Caco-2 (cell line): ENCODE measurements around the gene TARS1. TPM values are rescaled to one million over a fixed set of nuclear protein-coding genes. Genes with fewer than 3 reads are reported as not detected.

Experiments used
- Bru-seq: library from RNA; stranded (reverse); fragments of 400-500 nt; gene quantifications from one replicate; lab custom pipeline; 2021; lab: Mats Ljungman, UMichigan
- BruChase-seq, 2 experiments: library from RNA; stranded (reverse); fragments of 400-500 nt; gene quantifications; one replicate each; lab custom pipeline; 2021; lab: Mats Ljungman, UMichigan
- BruUV-seq: library from RNA; stranded (reverse); fragments of 400-500 nt; replicated peaks from 2 replicates; lab custom pipeline; 2021; lab: Mats Ljungman, UMichigan
- CTCF ChIA-PET: fragments of 300-600 bp; sonication (Branson Sonifier 250); formaldehyde crosslinking; loops from one replicate; lab custom pipeline; 2022; ENCODE audit warnings: antibody characterized with exemption; lab: Charles Lee
- POLR2A ChIA-PET: fragments of 300-600 bp; sonication (Branson Sonifier 250); formaldehyde crosslinking; loops from one replicate; lab custom pipeline; 2022; ENCODE audit warnings: antibody characterized with exemption; lab: Charles Lee
- DNase-seq, 2 experiments: peaks; one replicate each; pipeline versions ENCODE4 v3.0.0 to v3.0.0-alpha.2; 2020 to 2022
- H3K27me3 ChIP-seq: replicated peaks from 2 replicates; pipeline ENCODE4 v1.6.0; 2011; ENCODE audit warnings: low read length; ENCODE audit not compliant: control insufficient read depth, insufficient read depth
- H3K36me3 ChIP-seq: 2 replicates; pipeline ENCODE4 v1.5.1; 2011; ENCODE audit warnings: low read length; ENCODE audit not compliant: control insufficient read depth, insufficient read depth
- H3K4me1 ChIP-seq: fragments of 250-450 bp; sonication (Bioruptor Pico); 2 replicates; pipeline ENCODE4 v1.5.1; 2020; ENCODE audit warnings: mild to moderate bottlenecking
- H3K4me3 ChIP-seq: 2 replicates; pipeline ENCODE4 v1.5.1; 2011; ENCODE audit warnings: low read depth, mild to moderate bottlenecking, control low read depth, low read length
- H3K9me3 ChIP-seq: fragments of 250-450 bp; sonication (Bioruptor Pico); 2 replicates; pipeline ENCODE4 v1.5.1; 2020; ENCODE audit warnings: mild to moderate bottlenecking, moderate library complexity
- H3K27ac Mint-ChIP-seq: one replicate; pipeline ENCODE4 v1.8.0; 2022; ENCODE audit warnings: mixed read lengths; ENCODE audit not compliant: unreplicated experiment
- H3K27me3 Mint-ChIP-seq: one replicate; pipeline ENCODE4 v1.8.0; 2022; ENCODE audit warnings: mixed read lengths; ENCODE audit not compliant: insufficient read depth, unreplicated experiment
- H3K36me3 Mint-ChIP-seq: one replicate; pipeline ENCODE4 v1.8.0; 2022; ENCODE audit warnings: mild to moderate bottlenecking, mixed read lengths; ENCODE audit not compliant: insufficient read depth, unreplicated experiment
- H3K4me1 Mint-ChIP-seq: one replicate; pipeline ENCODE4 v1.8.0; 2022; ENCODE audit warnings: low read depth, mixed read lengths; ENCODE audit not compliant: unreplicated experiment
- H3K4me3 Mint-ChIP-seq: one replicate; pipeline ENCODE4 v1.8.0; 2022; ENCODE audit warnings: mild to moderate bottlenecking, moderate library complexity, mixed read lengths; ENCODE audit not compliant: unreplicated experiment
- H3K9me3 Mint-ChIP-seq: one replicate; pipeline ENCODE4 v1.8.0; 2022; ENCODE audit warnings: mixed read lengths; ENCODE audit not compliant: unreplicated experiment
- CTCF ChIP-seq, 2 experiments: fragments of 200-600 bp in 1 of 2; IDR thresholded peaks; 1 replicate in 1 of 2; 2 replicates in 1 of 2; pipeline versions ENCODE4 v1.5.1 to v1.8.0; 2011 to 2022; ENCODE audit warnings: antibody characterized with exemption in 1 of 2, control low read depth in 1 of 2, inconsistent platforms in 1 of 2, low read depth in 1 of 2, low read length in 1 of 2, mild to moderate bottlenecking in 1 of 2, moderate library complexity in 1 of 2; ENCODE audit not compliant: insufficient read depth in 1 of 2, severe bottlenecking in 1 of 2, unreplicated experiment in 1 of 2
- intact Hi-C: fragments of 100-400 bp; cut with micrococcal nuclease; formaldehyde crosslinking; loops from one replicate; pipeline ENCODE4 v1.10.0; 2022; ENCODE audit not compliant: unreplicated experiment
- long read RNA-seq: library from polyadenylated mRNA; stranded (forward); transcript quantifications from one replicate; pipeline ENCODE4 v2.0.0, GENCODE V29; 2022
- total RNA-seq: library from RNA; stranded (reverse); gene quantifications from 2 replicates; pipeline ENCODE4 v1.2.3, GENCODE V29; 2022

TARS1 gene
- 278 and 288 TPM in 2 replicates for total RNA-seq
- Bru-seq, nascent RNA, result percentile 97 among the genes with signal in this experiment
- percentile 97 among the genes with signal in this experiment for BruChase-seq, experiment 1, labeled RNA remaining after a 2-hour chase
- BruChase-seq, experiment 2, labeled RNA remaining after a 6-hour chase, result percentile 98 among the genes with signal in this experiment
- long read RNA-seq, full-length matches to known transcripts, result 374 of 418 reads
- long read RNA-seq, partial matches to known transcripts, result 26 of 418 reads
- long read RNA-seq, other reads (novel, unspliced or antisense), result 18 of 418 reads

GRCh38 chr5:33440482-33441240, at the start of gene TARS1:
Gene TARS1, plus strand, starts transcription at chr5:33440965. Its CDS starts 122 bp downstream, at chr5:33441087.
- H3K27me3 Mint-ChIP-seq, result no peaks in the 10 kb centered on the region
- H3K4me1 Mint-ChIP-seq, result peaks cover 11% of the 10 kb centered on the region
- intact Hi-C loops, result no loop called here
- no peak within 1 kb of the TSS for H3K27ac Mint-ChIP-seq
- peaks cover 24% of the 10 kb centered on the region for H3K36me3 Mint-ChIP-seq
- peaks cover 16% of the 10 kb centered on the region for H3K4me1 ChIP-seq
- H3K4me3 Mint-ChIP-seq, result no peak within 1 kb of the TSS
- no peaks in the 10 kb centered on the region for H3K9me3 Mint-ChIP-seq
- peak within 1 kb of the TSS; percentile 79 for H3K4me3 ChIP-seq
- no peak for TF ChIP-seq CTCF (IDR thresholded peaks at IDR 0.05; ENCODE audit: insufficient read depth in 1 of 2, low read depth in 1 of 2, low read length in 1 of 2, severe bottlenecking in 1 of 2, unreplicated experiment in 1 of 2)
- BruUV-seq, result no TSS peak
- ChIA-PET POLR2A (interaction anchor here (0.6 to 0.9 kb wide), 5 partner anchors 17 to 1273 kb away, joined by 3 to 5 read pairs (median 3); partner anchors contain the start of gene AMACR), CTCF (interaction anchor here (0.6 kb wide), 1 partner anchor 16 kb away, joined by 3 read pairs; no protein-coding TSS in a partner anchor)
- peak; percentile 98 to 99 for DNase-seq
- H3K36me3 ChIP-seq, result no peaks in the 10 kb centered on the region
- no peaks in the 10 kb centered on the region for H3K9me3 ChIP-seq
- no peaks in the 10 kb centered on the region for H3K27me3 ChIP-seq

- no peaks in the 10 kb centered on the region for H3K36me3 Mint-ChIP-seq
Measured at GRCh38 chr5:33398501-33398900, 42.3 kb upstream of the TARS1 start.

More at GRCh38 chr5:33398501-33398900, 42.3 kb upstream of the TARS1 start:
- no peak for TF ChIP-seq CTCF (IDR thresholded peaks at IDR 0.05; ENCODE audit: insufficient read depth in 1 of 2, low read depth in 1 of 2, low read length in 1 of 2, severe bottlenecking in 1 of 2, unreplicated experiment in 1 of 2)
- Histone ChIP-seq H3K4me1 (no peaks in the 10 kb centered on the region), H3K36me3 (no peaks in the 10 kb centered on the region), H3K4me3 (no peak overlapping the region), H3K9me3 (no peaks in the 10 kb centered on the region), H3K27me3 (no peaks in the 10 kb centered on the region)
- Mint-ChIP-seq H3K9me3 (peaks cover 11% of the 10 kb centered on the region), H3K27me3 (no peaks in the 10 kb centered on the region), H3K27ac (no peak overlapping the region), H3K4me1 (no peaks in the 10 kb centered on the region), H3K4me3 (no peak overlapping the region)
- no TSS peak for BruUV-seq
- intact Hi-C loops, result no loop called here
- CTCF ChIA-PET, result no interaction called here
- DNase-seq, result no peak
- POLR2A ChIA-PET, result no interaction called here
